Dermis blood vessel endothelial cell (primary cell): Measurements from ENCODE around the gene BLTP2. TPM values are rescaled to one million over a fixed set of nuclear protein-coding genes. Genes with fewer than 3 reads are reported as not detected.
"Not testable (repeated sequence)": the region's sequence is repeated elsewhere in the genome, so short reads cannot be mapped to it uniquely, and the experiment has no call there.

Experiments used
- DNase-seq: peaks from one replicate; pipeline ENCODE4 v3.0.0; 2010
- total RNA-seq: library from RNA; depleted of rRNA; stranded (reverse); fragments of >200 nt; gene quantifications from 2 replicates; pipeline ENCODE4 v1.2.3, GENCODE V29; 2014

Gene BLTP2
- total RNA-seq, 1 donor from 2014 or later: 163 TPM

DNA sequence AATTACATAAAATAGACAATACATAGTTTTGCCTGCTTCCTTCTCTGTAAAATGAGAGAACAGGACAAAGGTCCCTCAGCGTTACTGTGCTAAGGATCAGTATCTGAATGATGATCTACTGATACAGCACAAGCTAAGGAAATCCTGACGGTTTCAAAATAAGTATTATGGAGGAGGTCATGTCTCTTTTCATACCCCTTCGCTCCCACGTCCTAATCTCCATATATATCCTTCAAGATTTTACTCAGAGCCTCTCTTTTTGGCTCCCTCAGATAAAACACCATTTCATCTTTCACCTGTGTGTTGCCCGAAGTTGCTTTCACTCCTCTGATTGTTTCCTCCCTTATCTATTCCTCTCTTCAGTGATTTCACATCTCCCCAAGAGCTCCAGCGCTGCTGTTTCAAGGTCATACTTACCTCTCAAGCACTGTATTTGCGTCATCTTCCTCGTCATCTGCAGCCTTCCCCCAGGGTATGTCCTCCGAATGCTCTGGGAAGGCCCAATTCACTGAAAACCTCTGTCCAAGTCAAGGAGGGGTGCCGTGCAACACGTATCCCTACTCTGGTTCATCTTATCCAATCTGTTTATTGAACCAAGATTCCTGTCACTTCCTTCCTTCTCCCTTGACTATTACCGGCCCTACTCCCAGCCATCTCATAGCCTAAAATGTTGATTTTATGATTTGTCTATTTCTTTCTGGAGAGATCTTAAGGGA is 1.2 kb upstream of the BLTP2 start:
- peak; percentile 12 for DNase-seq

DNA sequence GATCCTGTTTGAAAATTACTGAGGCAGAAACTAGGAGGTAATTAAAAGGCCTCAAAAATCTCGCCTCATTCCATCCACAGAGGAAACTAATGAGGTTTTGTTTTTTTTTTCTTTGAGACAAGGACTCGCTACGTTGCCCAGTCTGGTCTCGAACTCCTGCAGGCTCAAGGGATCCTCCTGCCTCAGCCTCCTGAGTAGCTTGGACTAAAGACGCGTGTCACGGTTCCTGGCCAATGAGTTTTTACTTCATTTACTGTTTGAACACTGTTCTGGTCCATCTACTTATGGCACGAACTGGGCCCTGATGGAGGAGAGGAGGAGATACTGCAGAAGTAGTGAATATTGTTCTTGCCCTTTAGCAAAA is 600 bp upstream of the BLTP2 start:
- DNase-seq: no peak

DNA sequence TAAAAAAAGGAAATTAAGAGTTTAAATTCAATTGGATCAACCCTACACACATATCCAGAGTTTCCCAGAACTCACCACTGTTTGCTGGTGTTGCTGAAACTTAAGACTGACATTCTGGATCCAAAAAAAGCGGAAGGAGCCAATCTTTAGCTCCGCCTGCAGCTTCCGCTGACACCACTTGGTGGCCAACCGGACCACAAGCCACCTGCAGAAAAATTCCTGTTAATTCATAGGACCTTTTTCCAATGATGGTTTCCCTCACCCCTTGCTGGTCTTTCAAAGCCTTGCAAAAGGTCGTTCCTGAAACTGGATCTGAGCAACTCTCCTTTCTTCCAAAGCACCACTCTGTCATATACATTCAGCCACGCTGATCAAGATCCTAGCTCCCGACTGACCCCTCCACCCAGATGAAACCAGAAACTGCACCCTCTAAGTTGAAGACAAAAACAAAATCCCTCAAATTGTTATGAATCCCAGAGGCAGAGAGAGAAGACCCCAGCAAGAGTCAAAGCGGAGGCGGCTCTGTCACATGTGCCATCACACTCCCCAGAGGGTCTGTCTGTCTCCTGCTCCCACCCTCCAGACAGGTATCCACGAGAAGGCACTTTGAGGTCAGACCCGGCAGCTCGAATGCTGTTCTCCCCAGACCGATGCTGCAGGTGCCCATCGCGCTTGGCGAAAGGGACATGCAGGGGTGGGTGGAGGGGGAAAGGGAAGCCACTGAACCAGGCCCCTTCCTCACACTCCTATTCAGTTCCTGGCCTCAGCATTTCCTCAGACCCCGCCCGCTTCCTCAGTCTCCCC is 773 bp downstream of the BLTP2 start:
- DNase-seq: peak; percentile 53

DNA sequence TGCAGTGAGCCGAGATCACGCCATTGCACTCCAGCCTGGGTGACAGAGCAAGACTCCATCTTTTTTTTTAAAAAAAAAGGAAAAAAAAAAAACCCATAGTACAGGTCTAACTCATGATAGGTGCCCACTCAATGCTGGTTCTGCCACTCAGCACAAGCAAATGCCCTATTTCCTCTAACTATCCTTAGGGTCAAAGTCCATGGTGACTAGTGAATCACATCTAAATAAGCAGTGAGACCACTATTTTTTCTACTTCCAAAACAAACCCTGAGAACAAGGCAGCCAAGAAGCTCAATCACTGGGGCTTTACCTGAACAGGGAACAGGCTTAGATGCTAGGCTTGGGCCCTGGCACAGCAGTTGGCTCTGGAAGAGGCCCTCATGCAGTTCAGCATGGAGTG is 3.4 kb downstream of the BLTP2 start:
- no peak for DNase-seq

DNA sequence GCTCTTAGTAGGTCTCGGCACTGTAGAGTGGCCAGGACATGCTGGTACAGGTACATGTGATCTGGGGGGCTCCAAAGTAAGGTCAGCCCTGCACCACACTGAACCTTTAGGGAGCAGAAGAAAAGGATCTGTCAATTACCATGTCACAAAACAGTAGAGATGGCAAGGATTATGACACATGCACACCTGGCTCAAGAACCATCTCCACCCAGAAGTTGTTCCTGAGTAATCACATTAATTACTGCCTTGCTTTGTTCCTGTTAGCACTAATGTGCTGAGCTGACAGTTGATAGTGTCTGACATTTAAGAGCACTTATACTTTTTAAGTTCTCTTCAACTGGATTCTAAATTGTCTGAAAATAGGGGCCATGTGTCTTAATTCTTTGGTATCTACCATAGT is 9.5 kb downstream of the BLTP2 start:
- no peak for DNase-seq

DNA sequence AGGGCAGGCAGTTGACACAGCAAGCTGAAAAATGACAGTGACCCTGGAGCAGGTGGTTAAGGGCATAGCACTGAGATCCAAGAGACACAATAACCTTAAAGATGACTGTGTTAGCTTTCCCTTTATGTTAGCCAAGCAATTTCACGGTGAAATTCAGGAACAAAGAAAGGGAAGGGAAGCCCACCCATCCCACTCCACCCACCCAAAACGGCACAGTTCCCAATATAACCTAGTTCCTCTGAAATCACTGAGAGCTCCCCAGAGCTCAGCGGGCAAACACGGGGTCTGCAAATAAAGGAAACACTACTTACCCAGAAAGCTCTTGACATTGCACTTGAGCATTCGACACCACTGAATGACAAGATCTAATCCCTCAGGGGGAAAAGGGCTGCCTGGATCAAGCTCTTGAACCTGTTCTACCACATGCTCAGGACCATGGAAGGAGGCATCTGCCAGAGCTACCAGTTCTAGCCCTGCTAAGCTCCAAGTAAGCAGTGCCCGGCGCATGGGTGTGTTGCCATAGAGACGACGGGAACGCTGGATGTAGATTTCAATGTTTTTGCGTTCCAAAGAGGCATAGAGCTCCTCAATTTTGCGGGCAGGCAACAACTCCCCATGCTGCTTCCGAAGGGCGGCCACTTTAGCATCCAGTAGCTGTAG is 10.6 kb downstream of the BLTP2 start:
- DNase-seq: no peak

DNA sequence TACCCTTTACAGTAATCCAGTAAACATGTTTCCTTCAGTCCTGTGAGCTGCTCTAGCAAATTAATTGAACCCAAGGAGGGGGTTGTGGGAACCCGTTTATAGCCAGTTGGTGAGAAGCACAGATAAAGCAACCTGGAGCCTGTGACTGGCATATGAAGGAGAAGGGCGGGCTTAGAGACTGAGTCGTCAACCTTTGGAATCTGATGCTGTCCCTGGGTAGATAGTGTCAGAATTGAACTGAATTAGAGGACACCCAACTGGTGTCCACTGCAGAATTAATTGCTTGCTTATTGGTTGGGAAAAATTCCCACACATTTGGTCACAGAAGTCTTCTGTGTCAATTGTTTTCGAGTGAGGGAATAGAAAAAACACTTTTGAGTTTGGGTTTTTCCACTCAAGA is 18.1 kb downstream of the BLTP2 start:
- no peak for DNase-seq

DNA sequence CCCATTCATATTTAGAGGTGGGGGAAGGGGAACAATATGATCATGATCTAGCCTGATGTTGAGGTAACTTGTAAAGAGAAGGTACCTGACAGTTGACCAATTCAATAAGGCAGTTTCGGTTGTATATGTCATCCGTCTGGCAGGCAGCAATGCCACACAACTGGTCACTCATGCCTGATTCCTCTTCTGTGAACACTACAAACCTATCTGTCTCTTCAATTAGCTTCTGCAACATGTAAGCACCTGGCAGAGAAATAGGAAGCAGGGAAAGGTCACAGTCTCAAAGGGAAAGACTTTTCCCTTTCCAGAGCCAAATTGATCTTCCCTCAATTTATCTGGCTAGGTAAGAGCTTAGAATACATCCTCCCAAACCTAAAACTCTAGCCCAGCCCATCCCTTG is 20.8 kb downstream of the BLTP2 start:
- DNase-seq: no peak

DNA sequence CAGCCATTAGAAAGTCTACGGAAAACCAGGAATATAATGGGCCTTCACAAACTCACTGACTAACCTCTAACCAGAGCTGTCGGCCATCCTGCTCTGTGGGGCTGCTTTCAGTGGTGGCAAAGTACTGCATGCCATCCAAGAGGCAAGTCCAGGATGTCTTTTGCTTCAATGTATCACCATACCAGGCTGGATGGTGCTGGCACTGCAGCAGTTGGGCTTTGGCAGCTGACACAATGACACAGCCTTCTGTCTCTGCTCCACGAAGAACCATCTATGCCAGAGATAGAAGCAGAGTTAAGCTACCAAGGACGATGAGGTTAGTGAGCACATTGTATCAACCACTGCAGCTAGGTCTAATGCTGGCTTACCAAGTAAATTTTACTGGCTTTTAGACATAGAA is 21.3 kb downstream of the BLTP2 start:
- DNase-seq: no peak

DNA sequence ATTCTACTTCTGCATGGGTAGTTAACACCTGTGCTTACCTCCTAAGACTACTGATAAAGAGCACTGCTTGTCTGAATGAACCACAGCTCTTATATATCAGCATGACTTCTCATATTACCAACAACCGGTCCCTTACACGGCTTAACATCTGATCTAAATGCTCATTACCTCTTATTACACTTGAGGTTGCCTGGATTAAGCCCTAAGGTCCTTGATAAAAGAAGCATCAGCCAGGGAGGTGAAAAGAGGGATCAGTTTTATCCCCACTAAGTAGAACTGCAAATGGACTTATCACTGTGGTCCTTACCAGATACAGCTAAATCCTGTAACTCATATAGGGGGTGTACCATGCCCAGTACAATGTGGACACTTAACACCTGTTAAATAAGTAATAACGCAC is 22.8 kb downstream of the BLTP2 start:
- DNase-seq: no peak

DNA sequence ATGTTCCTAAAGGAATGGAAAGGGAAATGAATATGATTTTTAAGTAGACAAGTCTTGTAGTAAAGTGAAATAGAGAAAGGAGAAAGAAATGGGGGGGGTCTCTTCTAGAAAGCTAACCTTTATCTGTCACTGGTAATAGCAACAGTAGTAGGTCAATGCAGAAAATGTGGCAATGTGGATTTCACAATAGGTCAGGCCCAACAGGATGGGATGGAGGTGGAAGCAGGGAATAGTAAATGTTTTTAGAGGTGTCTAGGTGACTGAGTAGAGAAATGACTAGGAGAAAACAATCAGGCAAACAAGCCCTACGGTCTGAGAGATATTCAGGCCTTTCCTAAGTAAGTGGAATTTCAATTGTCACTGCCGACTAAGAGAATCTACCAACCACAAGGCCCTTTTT is 24.9 kb downstream of the BLTP2 start:
- no peak for DNase-seq

DNA sequence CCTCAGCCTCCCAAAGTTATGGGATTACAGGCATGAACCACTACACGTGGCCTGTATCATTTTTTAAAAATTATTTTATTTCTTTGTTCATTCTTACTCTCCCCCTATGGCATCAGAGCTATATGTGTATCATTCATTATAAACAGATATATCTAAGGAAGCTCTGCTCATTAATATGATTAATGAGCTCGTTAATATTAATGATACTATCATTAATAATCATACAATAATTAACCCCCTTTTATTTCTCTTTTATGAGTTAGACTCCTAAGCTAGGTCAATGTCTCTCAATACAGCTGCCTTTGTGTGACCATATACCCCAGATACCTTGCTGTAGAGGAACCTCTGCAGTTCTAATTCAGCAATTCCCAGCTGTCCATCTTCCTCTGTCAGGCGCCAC is 26.5 kb downstream of the BLTP2 start:
- no peak for DNase-seq

DNA sequence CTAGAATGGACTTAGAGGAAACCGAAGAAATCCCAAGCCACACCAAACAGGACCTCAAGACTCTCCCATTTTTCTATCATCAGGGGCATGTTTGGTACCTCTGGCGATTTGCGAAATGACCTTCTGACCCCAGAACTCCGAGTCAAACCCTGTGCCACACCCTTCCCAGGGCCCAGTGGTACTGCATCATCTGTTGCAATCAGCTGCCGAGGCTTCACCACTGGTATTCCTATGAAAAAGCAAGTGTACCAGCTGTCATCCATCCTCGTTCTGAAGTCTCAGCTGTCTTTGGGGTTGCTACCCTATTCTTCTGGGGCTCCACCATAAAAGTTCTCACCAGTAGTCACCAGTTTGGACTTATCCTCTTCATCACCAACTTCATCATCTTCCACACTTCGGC is 28.7 kb downstream of the BLTP2 start:
- DNase-seq: no peak

DNA sequence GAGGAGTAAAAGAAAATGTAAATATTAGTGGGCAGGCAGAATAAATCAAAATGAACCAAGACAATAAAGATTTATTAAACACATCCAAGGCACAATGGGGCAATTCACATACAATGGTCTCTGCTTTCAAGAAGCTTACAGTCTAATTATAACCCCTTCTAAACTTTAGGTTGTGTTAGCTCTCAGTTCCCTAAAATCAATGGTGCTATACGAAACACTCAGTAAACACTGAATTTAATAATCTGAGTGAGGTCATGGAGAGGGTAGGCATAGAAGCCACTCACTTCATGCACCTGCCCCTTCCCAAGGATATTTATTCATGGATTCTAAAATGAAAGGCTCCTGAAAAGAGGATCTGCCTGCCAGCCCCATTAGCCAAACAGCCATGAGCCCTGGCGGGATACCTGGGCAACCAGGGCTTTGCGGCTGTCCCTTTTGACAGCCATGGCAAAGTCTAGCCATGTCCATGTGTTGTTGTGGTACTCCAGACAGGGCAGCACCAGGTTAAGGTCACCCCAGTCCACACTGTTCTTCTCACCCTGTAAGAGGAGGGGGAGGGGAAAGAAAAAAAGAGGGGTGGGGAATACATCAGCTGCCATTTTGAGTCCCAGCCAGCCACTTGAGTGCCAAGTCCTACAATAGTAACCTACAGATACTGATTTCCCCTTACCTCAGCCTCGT is 29.6 kb downstream of the BLTP2 start:
- DNase-seq: no peak

DNA sequence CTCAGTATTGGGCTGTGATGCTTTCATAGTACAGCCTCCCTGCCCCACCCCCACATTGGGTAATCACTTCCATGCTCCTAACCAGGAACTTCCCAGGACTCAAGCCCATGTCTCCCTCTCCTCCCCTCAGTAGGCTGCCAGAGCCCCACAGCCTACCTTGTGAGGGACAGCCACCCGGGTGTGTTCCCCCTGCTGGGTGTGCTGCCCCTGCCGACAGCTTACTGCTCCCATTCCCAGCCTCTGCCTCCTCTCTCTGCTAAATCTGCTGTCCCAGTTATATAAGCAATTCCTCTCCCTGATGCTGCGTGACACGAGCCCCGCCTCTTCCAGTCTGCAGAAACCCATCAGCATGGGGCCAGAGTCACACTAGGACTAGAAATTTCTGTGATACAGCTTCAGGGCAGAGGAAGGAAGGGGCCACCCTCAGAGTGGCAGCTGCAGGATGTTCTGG is 31.0 kb downstream of the BLTP2 start, which contains the start of gene RSKR:
TSS of gene RSKR (minus strand) at position 255 of the 451 bp plus-strand sequence. CDS start at position 231, 24 bp downstream.
- DNase-seq: no peak

DNA sequence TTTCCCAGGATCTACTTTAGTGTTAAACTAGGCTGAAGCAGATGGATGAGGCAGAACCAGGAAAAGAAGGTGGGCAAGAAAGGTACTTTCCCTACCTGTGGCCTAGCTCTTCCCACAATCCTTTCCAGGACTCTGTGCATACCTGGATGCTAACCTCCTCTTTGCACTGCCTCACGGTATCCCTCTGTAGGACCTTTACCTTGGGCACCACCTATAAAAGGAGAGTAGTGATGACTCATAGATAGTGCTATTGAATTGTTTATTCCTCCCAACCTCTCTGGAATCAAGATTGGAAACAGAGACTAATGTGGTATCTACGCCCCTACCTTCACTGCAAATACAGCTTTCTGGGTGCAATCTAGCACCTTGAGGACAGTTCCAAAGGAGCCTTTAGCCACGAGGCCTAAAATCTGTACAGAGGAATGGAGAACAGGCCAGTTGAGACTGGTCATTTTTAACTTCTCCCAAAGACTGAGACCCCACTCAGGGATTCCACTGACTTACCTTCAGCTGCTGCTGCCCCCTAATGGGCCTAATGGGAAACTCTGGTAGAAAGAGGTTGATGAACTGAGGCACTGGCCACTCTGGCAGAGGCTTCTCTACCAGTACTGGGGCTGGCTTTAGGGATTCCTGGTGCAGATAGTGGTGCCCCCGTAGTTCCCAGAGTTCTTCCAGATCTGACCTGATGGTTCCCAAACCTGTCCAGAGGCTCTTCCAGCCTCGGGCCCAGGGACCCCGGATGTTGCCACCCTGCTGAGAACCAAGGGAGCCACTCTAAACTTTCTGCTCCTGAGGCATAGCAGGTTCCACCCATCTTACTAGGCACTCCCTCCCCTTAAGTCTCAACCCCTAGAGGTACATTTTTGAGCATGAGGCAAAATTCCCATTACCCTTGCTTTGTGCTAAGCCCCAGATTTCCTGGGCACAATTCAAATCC is 31.8 kb downstream of the BLTP2 start:
- peak; percentile 67 for DNase-seq

DNA sequence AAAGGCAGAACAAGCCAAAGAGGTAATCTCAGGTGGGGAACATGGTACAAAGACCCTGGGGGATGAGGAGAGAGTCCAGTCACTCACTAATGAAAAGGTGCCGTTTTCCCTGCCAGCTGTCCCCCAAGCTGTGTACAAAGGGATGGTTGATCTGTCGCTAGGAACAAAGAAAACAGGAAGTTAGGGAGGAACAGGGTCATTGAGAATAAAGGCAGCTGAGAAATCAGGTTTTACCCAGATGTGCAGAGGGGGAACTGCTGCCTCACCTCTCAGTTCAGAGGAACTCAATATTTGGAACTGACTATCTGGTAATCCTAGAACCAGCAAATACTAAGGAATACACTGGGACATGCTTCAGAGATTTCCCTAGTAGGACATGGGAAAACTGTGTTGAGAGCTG is 32.4 kb downstream of the BLTP2 start:
- DNase-seq: peak; percentile 9

DNA sequence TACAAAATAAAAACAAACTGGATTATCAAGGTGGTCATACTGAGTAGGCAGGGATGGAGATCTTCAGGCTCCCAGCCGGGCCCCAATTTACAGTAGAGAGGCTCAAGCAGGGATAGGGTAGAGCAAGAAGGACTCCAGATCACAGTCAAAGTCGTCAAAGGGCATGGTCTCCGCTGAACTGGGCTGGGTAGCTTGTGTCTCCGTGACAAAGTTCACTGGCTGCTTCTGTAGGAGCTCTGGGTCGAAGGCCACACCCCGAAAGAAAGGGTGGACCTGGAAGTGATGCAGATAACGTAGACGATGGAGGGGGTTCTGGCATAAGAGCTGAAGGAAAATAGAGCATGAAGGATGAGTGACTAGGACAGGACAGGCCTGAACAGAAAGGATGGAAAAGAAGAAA is 34.6 kb downstream of the BLTP2 start:
- no peak for DNase-seq

DNA sequence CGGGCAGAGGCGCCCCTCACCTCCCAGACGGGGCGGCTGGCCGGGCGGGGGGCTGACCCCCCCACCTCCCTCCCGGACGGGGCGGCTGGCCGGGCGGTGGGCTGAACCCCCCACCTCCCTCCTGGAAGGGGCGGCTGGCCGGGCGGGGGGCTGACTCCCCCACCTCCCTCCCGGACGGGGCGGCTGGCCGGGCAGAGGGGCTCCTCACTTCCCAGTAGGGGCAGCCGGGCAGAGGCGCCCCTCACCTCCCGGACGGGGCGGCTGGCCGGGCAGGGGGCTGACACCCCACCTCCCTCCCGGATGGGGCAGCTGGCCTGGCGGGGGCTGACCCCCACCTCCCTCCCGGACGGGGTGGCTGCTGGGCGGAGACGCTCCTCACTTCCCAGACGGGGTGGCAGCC is 40.9 kb downstream of the BLTP2 start:
- DNase-seq: not testable (repeated sequence)

DNA sequence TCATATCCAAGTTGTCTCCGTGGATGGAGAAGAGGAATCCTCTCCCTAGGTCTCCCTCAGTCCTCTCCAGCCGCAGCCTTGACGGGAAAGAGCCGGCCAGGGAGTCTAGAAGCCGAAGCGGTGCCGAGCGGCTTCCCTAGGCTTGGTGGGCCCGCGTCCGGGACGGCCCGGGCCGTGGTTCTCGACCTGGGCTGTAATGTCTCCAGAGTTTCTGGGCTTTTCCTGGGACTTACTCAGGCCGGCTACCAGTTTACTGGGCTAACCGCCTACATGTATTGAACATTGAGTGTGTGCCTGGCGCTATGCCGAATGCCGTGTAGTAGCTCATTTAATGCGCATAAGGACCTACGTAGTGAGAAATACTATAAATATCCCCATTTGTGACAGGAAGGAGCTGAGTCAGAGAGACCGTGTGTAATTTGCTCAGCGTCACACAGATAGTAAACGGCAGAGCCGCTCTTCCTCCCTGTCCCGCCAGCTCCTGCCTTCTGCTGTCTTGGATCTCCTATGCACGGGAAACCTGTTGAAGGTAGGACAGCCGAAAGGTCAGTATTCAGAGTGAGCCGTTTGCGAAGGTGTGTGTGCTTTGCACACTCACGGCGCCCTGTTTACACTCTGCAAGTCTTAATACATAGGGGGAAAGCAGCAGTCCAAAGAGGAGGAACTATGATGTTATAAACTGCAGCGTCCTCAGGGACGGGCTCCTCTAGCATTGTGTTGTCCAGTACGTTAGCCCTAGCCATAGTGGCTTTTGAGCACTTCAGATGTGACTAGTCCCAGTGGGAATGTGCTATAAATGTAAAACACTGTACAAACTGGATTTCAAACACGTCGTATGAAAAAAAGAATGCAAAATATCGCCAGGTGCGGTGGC is 45.4 kb downstream of the BLTP2 start:
- DNase-seq: peak; percentile 89

DNA sequence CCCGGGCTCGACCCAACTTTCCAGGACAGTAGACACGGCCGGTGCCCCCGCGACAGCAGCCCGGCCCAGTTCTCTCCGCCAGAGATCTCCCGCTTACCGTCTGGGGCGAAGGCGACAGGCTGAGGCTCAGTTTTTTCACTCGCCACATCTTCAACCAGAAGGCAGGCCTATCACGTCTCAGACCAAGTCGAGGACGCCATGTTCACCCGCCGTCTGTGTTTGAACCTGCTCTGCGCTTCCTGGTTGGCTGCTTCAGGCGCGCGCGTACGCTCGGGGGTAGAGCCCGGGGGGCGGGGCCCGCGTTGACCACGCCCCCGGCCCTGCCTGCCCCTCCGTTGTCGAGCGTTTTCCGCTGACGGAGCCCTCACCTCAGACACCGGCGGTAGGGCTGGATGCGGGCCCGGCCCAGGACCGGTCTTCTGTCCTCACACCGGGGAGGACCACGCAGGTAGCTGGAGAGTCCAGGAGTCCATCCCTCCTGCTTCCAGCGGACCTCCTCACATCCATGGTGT is 46.1 kb downstream of the BLTP2 start, which contains the start of gene SPAG5:
TSS of gene SPAG5 (minus strand) at position 227 of the 512 bp plus-strand sequence. CDS start at position 148, 79 bp downstream.
- peak; percentile 95 for DNase-seq
